GM21723 (cell line): Measurements from ENCODE around the gene GRPEL2.

Experiments used
- ATAC-seq: cut with Tn5 transposase; IDR thresholded peaks from one replicate; pipeline ENCODE4 v1.9.1; 2021; ENCODE audit warnings: mild to moderate bottlenecking, moderate library complexity; ENCODE audit not compliant: unreplicated experiment

GRPEL2 gene

DNA sequence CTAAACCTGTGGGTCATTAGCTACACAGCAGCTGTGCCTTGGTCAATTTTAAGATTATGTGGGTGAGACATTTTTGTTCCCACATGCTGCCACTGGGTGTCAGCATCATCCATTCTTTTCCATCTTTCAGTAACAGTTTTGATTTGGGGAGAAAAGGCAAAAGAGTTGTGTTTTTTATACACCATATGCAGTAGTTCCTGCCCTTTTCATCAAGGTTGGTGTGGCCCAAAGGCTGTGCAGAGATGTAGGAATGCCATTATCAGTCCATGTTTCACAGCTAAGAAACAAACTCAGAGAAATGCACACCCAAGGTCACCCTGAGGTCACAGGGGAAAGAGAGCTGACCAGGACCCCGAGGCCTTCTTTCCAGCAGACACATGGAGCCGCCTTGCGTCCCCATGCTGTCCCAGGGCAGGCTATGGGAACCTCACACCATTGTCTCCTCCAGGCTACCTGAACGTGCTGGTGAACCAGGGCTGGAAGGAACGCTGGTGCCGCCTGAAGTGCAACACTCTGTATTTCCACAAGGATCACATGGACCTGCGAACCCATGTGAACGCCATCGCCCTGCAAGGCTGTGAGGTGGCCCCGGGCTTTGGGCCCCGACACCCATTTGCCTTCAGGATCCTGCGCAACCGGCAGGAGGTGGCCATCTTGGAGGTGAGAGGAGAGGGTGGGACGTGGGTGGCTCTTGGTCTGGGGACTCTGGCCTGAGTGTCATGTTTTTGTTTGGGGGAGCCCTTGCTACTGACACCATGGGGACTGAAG lies 27.8 kb upstream of the GRPEL2 start:
- ATAC-seq = peak; percentile 72

DNA sequence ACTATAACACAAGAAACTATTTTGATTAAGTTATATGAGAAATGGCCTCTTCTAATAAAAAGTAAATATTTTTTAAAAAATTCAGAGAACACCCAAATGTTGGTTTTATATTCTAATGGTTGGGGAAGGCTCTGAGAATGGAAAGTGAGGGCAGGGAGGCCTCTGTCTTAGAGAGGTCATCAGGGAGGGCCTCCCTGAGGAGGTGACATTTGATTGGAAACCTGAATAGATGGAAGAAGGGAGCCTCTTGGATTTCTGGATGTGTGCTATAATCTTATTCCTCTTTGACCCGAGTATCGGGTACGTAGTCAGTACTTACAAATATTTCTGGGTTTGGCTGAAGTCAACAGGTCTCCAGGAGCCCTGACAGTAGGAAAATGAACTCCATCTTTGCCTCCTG lies 26.1 kb upstream of the GRPEL2 start:
- ATAC-seq = no peak

DNA sequence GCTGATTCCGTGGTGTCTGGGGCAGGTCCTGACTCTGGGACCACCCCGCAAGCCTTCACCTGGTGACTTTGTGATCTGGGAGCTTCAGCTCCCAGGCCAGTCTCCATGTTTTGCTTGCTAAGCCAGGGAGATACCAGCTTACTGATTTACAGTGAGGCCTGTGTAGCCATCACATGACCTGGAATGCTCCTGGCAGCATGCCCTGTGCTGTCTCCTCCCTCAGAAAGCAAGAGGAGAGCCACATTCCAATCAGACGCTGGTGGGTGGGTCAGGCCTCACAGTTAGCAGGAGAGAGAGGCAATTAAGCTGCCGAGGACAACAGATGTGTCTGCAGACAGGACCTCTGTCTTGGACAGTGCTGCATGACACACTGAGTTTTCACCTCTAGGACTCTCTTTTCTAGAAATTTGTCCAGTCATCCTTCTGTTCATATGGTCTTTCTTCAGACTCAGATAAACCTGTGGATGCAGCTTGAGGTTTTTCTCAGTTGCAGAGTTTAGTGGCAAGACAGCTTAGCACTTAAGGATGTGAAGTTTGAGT lies 24.4 kb upstream of the GRPEL2 start:
- ATAC-seq = no peak

DNA sequence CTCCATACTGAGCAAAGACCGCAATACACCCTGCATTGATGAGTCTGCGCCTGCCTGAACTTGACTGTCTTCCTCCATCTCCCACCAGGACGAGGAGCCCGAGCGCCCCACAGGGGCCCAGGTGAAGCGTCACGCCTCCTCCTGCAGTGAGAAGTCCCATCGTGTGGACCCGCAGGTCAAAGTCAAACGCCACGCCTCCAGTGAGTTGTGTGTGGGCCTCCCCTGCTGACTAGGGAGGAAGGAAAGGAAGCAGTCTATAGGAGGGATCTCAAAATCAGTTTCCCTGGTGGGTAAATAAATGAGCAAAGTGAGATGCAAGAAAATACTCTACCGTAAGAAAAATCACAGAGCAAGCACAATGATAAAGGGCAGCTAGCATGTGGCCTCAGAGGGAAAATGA lies 22.8 kb upstream of the GRPEL2 start:
- ATAC-seq = no peak

DNA sequence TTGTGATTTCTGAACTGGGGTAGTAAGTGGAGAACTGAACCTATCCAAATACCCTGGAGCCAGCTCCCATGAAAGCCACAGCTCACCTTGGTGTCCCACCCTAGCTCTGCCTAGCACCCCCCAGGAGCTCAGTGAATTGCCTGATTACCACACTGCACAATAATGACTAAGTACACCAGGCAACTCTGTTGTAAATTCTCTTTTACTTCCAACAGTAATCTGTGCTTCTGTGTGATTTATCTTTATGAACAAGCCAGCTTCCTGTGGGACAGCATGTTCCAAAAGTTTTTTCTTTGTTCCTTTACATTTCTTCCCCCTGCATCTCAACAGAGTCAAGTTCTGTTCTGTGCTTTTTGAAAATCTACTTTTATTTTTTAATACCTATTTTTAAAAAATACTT lies 22.1 kb upstream of the GRPEL2 start:
- no peak for ATAC-seq

DNA sequence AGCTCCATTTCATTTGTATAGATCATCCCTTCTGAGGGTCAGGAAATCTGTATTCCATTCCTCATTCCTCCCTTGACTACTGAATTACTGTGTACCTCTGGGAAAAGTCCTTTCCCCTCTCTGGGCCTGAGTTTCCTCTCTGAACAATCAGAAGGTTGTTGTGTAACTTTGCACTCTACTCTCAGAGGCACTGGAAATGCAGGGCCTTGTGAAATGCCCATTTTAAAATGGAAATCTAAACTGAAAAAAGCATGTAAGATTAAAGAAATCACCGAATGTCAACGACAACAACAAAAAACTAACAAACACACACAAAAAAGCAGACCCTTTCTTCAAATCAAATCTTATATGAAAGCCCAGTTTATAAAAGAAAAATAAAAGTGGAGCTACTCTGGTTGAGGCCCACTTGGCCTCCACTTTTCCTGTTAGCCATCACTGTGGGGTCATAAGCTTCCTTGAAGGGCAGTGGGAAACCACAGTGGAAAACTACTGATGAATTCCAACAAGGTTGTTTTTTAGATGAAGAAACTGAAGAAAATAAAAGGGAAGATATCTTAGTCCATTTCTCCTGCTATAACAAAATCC lies 21.6 kb upstream of the GRPEL2 start:
- no peak for ATAC-seq

DNA sequence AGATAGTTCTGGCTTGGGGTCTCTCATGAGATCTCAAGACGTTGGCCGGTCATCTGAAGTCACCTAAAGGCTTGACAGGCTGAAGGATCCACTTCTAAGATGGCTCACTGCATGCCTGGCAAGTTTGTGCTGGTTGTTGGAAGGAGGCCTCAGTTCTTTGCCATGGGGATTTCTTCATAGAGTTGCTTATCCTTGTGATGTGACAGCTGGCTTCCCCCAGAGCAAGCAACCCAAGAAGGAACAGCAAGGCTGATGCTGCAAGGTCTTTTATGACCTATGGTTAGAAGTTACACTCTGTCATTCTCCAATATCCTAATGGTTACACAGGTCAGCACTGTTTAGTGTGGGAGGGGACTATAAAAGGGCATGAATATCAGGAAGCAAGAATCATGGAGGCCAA lies 20.7 kb upstream of the GRPEL2 start:
- no peak for ATAC-seq

DNA sequence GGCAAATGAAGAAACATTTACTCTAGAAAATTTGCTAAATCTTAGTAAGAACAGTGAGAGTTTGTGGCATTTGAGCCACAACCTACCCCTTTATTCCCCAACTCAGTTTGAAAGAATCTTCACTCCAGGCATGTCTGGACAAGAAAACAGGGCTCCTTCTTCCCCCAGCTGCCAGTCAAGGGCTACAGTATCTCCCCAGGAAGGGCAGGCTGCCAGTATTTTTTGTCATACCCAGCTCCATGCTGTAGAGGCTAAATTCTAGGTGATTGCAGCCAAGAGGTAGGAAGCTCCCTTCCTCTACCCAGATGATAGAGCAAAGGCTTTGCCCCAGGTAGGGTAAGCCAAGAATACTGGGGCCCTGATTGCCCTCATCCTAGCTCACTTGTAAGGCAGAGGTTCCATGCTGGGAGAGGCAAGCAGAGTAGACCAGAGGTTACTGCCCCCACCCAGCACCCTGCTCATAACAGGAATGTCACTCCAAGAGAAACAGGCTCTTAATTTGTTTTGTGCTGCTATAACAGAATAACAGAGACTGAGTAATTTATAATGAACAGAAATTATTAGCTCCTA lies 20.0 kb upstream of the GRPEL2 start:
- no peak for ATAC-seq

DNA sequence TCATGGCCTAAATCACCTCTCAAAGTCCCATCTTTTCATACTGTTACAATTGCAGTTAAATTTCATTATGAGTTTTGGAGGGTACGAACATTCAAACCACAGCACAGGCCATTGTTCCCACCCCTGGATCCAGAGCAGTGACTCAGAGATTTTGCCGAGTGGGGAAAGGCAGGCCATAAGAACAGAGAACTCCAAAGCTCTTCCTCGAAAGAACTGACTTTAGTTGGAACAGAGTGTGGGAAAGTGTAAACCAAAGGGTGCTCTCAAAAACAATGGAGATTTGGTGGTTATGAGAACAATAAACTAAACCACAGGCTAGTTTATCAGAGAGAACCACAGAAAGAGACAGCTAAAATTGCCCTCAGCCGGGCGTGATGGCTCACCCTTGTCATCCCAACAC lies 19.4 kb upstream of the GRPEL2 start:
- no peak for ATAC-seq

DNA sequence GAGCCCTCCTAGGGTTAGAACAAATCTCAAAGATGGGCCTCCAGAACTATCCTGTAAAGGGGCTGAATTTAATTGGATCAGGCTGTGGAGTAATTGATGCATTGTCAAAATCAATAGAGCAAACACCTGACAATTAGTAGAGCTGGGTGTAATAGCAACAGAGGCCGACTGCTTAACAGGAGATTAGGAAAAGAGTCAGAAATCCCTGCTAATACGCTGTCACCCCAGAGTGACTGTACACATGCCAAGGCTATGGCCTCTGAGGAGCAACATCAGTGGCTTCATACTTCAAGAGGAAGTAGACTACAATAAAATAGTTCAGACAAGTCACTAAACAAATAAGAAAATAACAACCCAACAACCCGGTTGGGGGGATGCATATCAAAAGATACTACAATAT lies 18.7 kb upstream of the GRPEL2 start:
- no peak for ATAC-seq

DNA sequence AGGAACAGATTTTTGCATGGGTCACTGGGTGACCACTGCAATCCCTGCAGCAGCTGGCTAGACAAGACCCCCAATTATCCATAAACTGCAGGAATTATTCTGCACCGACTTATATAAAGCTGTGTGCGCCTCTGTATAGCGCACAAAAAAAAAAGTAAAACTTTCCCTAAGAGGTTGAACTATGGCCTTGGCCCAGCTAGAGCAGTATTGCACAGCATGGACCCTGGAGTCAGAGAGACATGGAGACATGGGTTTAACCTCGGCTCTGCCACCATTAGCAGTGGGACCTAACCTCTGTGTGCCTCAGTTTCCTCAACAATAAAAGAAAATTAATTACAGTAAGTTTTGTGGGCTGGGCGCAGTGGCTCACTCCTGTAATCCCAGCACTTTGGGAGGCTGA lies 17.1 kb upstream of the GRPEL2 start:
- ATAC-seq = no peak

DNA sequence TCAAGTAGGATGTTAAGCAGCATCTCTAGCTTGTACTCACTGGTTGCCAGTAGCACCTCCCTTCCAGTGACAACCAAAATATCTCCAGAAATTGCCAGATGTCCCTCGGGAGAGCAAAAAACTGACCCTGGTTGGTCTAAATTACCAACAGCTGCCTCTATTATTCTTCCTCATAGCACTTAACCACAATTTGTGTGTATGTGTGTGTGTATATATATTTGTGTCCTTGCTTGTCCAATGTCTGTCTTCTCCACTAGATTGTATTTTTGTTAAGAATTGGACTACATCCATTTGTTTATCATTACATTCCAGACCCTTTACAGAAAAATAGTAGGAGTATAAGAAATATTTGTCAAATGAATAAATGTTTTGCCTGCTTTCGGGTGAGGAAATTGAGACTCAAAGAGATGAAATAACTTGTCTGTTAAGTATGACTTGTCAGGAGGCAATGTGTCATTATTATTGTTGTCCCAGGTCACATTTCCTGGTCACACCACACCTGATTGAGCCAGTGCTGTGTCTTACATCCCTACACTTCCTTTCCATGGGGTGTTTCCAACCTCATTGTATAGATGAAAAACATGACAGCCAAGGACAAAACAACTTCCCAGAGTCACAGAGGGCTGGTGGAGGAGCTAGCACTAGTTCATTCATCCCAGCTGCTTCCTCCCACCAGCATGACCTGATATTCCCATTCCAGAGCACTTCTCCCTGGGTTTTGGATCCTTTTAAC lies 11.4 kb upstream of the GRPEL2 start:
- ATAC-seq = no peak

DNA sequence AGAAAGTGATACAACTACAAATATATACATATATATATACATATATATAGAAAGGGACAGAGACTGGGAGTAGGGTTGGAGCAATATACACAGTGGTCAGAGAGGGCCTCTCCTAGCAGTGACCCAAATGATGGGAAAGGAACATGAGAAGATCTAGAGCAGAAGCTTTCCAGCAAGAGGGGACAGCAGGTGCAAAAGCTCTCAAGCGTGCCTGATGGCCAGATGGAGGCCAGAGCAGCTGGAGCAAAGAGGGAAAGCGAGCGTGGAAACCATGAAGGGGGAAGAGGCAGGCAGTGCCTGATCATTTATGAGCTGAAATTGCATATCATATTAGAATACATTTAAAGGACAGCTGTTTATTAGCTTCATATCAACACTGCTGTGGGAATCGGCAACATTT lies 7.6 kb upstream of the GRPEL2 start:
- no peak for ATAC-seq

DNA sequence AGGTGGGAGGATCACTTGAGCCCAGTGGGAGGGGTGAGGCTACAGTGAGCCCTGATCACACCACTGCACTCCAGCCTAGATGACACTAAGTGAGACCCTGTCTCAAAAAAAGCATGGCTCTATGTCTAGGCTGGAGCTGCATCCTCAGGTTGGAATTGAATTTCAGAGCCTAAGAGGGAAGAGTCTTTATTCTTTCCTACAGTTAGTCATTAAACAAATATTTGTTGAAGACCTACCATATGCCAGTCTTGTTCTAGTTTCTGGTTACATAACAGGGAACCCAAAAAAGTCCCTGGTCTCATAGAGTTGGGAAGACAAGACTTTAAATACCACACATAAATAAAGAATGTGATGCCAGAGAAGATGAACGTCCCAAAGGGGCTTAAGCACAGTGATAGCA lies 6.9 kb upstream of the GRPEL2 start:
- no peak for ATAC-seq

DNA sequence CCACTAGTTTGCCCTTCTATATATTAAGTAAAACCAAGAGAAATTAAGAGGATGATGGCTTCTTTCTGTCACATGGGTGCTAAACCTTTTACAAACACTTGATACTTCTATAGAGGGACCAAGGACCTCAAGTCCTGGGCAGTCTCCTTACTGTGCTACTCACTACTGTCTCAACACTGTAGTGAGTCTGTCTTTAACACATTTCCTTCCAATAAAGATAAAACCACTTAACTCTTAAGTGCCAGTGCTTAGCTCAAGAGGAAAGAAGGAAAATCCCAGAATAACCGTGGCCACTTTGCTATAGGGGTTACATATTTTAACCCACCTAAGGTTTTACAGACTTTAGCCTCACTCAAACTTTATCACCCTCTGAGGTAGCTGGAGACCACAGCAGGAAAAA lies 4.4 kb upstream of the GRPEL2 start:
- no peak for ATAC-seq

DNA sequence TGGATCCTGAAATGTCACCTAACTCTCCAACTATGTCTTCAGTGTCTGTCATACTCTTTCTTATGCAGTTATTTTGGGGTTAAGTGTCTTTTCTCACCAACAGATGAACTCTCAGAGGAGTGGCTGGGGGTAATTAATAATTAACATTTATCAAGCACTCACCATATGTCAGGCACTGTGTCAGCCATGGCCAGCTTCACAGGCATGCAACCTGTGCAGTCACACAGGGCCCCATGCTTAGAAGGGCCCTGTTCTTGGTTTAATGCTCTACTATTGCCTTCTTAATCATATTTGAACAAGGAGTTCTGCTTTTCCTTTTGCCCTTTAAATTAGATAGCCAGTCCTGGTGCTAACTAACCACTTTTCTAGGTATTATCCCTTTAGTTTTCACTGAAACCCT lies 3.4 kb upstream of the GRPEL2 start:
- ATAC-seq = no peak

DNA sequence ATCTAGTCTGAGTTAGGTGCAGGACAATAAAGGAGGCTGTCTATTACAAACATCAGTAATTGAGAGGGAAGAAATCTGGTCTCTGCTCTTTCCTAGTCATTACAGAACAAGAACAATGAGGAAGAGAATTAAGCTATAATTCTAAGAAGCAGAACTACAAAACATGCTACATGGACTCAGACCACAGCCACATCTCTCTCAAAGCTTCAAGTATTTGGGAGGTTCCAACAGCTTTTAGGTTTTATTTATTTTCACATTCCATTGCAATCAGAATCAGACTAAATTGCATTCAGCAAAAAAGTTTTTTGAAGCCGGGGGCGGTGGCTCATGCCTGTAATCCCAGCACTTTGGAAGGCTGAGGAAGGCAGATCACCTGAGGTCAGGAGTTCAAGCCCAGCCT lies 1.1 kb upstream of the GRPEL2 start:
- ATAC-seq = no peak

DNA sequence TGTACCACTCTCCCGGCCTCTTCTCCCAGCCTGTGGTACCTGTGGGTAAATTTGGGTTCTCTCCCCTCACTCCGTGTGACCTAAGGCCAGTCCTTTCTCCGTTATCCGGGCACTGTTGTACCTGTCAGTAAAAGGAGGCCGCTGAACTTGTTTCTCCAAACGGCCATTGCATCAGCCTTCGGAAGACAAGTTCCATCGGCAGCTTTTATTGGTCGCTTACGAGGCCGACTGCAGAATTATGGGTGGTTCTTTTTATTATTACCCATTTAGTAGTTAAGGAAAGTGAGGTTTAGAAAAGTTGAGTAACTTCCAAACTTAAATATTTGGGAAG lies 558 bp downstream of the GRPEL2 start:
- peak; percentile 4 for ATAC-seq

DNA sequence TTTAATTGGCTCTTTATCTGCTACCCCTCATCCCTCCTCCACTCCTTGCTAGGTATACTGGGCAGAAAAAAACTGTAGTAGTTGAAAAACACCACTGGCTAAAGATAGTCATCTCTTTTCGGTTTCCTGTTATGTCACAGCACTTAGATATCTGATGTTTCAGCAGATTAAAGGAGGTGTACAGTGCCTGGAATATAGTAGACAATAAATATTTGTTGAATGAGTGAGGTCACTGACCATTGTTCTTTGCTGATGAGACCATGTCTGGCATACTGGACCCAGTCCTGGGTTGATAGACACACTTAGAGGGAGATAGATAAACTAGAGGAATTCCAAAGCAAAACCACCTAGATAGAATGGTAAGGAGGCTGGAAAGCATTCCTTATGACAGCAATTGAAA lies 3.2 kb downstream of the GRPEL2 start:
- ATAC-seq = no peak

DNA sequence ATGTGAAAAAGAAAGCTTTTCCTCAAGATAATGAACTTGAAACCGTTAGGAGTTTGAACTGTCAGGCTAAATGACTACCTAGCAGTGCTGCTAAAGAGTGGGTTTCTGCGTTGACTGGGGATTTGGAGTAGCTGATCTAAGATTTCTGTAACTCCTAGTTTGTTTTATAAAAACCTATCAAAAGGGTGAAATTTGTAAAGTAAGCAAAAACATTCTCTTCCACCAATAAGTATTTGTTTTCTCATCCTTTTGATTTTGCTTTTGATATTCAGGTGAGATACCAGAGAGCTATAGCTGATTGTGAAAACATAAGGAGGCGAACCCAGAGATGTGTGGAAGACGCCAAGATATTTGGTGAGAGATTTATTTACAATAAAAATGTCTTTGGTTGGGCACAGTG lies 4.1 kb downstream of the GRPEL2 start:
- ATAC-seq = no peak

DNA sequence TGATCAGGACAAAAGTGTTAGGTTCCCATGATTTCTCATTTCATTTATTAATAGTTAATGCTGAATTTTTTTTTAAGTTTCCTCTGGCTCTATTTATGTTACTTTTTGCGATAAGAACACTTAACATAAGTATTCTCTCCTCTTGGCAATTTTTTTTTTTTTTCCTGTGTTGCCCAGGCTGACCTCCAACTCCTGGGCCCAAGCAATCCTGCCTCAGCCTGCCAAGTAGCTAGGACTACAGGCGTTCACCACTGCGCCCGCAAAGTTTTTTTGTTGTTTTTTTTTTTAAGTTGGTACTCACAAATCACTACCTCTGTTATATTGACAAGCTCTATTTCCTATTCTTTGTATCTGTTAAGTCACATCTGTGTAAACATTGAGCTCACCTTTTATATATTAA lies 6.9 kb downstream of the GRPEL2 start:
- no peak for ATAC-seq

DNA sequence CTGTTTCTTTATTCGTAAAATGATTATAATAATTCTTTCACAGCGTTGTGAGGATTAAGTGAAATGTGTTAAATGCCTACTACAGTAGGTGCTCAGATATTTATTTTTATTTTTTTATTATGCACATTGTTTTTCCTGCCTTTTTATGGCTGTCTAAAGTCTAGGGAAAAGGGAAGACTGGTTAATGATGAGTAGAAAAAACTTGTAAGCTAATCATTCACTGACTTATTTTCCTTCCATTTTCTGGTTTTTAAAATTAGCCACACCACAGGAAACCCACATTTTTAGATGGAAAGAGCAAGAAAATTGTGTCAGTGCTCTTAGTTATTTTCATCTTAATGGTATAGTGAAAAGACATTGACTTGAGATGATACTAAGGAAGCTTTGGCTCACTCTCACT lies 8.6 kb downstream of the GRPEL2 start:
- ATAC-seq = no peak
